Testis (tissue), 3 donors: ENCODE measurements around the gene CELF2. TPM values are rescaled to one million over a fixed set of nuclear protein-coding genes. Genes with fewer than 3 reads are reported as not detected.

ENCODE experiments used
- DNase-seq: peaks from one replicate; pipeline ENCODE4 v3.0.0-alpha.2; 2019
- H3K27ac ChIP-seq, 2 donors: fragments of 200-600 bp; sonication (generic); one replicate each; pipeline ENCODE4 v1.5.1; 2019
- H3K27me3 ChIP-seq: fragments of 200-600 bp; sonication (generic); one replicate; pipeline ENCODE4 v1.5.1; 2019
- H3K36me3 ChIP-seq: fragments of 200-600 bp; sonication (generic); one replicate; pipeline ENCODE4 v1.5.1; 2017; ENCODE audit warnings: low read depth; ENCODE audit errors: missing control alignments
- H3K4me1 ChIP-seq: fragments of 200-600 bp; sonication (generic); one replicate; pipeline ENCODE4 v1.5.1; 2019
- H3K4me3 ChIP-seq, 2 donors: fragments of 200-600 bp; sonication (generic); one replicate each; pipeline ENCODE4 v1.5.1; 2017 to 2019
- H3K9me3 ChIP-seq: fragments of 200-600 bp; sonication (generic); one replicate; pipeline ENCODE4 v1.5.1; 2017
- POLR2A ChIP-seq: fragments of 450-650 bp; IDR thresholded peaks from one replicate; pipeline ENCODE4 v1.6.1; 2017; ENCODE audit warnings: antibody characterized with exemption, mild to moderate bottlenecking, moderate library complexity
- WGBS, 2 donors: methylation state at CpG; one replicate each; pipeline ENCODE4 v1.1.5; 2018; 5-methylcytosine and 5-hydroxymethylcytosine counted together
- intact Hi-C: fragments of 100-400 bp; cut with DNase I; formaldehyde crosslinking; loops from one replicate; pipeline ENCODE4 v1.15.1; 2023; ENCODE audit warnings: low total_unique reads
- polyA plus RNA-seq: library from polyadenylated mRNA; stranded (reverse); fragments of 350-450 nt; fragmentation: Illumina TruSeq; extraction: RNeasy Lipid Tissue Mini Kit (QIAGEN cat#74804); gene quantifications from one replicate; pipeline ENCODE4 v1.2.3, GENCODE V29; 2014; ENCODE audit warnings: low read depth, low replicate concordance; ENCODE audit not compliant: insufficient read depth
- total RNA-seq, 2 donors: library from RNA; depleted of rRNA; stranded (reverse); fragments of >200 nt; gene quantifications; one replicate each; pipeline ENCODE4 v1.2.3, GENCODE V29; 2016
- TF ChIP-seq, protein P1 (sequence below), 3 experiments: fragments of 450-650 bp in 2 of 3; fragments of 200-600 bp in 1 of 3; sonication (generic) in 1 of 3; IDR thresholded peaks; one replicate each; pipeline ENCODE4 v1.5.1; 2016 to 2019; ENCODE audit warnings: antibody characterized with exemption in 3 of 3, mild to moderate bottlenecking in 2 of 3, moderate library complexity in 1 of 3

CELF2 gene
- total and polyA plus RNA-seq, 3 donors from 2014 or later, result 17.5 to 41.6 (median 27.8) TPM

DNA sequence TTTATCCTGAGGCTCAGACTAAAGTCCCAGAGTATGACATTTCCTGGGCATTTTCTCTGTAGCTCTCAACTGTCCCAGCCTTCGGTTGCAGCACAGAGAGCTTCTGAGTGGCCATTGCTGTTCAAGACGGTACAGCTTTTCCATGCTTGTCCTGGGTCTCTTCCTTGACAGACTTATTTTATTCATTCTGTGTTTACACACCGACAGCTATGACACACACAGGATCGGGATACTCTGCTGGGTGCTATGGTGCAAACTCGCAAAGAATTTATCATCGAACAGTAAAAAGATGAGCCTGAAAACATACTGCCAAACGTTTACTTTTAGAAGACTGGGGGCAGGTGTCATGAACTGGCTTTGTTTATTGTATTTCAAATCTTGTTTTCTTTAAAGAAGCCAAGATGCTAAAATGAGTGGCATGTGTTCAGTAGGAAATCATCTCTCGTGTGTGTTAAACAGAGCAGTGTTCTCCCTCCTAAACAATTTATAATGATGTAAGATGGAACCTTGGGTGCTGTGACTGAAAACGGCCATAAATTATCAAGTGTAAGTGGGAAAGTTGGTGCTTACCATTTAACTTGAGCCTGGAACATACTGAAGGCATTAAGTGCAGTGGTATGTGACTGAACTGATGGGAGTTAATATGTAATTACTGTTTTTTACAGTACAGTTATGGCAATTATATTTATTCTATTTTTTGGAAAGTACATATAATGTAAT is 120.8 kb downstream of the CELF2 start:
- Histone ChIP-seq H3K27ac (no peak overlapping the region), H3K36me3 (no peaks in the 10 kb centered on the region), H3K27me3 (no peaks in the 10 kb centered on the region), H3K9me3 (no peaks in the 10 kb centered on the region), H3K4me3 (no peak overlapping the region), H3K4me1 (no peaks in the 10 kb centered on the region)
- TF ChIP-seq, protein P1, sequence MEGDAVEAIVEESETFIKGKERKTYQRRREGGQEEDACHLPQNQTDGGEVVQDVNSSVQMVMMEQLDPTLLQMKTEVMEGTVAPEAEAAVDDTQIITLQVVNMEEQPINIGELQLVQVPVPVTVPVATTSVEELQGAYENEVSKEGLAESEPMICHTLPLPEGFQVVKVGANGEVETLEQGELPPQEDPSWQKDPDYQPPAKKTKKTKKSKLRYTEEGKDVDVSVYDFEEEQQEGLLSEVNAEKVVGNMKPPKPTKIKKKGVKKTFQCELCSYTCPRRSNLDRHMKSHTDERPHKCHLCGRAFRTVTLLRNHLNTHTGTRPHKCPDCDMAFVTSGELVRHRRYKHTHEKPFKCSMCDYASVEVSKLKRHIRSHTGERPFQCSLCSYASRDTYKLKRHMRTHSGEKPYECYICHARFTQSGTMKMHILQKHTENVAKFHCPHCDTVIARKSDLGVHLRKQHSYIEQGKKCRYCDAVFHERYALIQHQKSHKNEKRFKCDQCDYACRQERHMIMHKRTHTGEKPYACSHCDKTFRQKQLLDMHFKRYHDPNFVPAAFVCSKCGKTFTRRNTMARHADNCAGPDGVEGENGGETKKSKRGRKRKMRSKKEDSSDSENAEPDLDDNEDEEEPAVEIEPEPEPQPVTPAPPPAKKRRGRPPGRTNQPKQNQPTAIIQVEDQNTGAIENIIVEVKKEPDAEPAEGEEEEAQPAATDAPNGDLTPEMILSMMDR (IDR thresholded peaks at IDR 0.05), result no peak
- no peak for TF ChIP-seq POLR2A
- 84 to 88% methylated on average over 9 of the region's 9 CpGs for WGBS, 2 donors
- DNase-seq, result no peak
- intact Hi-C loops, result no loop called here

DNA sequence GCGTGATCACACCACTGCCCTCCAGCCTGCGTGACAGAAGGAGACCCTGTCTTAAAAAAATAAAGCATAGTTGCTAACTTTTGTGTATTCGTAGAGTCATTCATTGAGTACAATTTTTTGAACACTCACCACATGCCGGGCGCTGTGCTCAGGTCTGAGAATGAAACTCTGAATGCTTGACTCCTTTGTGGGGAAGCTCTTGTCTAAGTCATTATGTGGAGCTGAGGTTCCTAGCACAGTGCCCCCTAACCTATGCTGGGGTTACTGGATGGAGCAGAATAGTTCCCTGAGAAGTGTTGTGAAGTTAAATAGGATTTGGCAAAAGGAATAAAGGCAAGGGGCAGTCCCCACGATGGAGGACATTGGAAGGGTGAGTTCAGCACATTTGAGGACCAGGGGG is 123.3 kb downstream of the CELF2 start:
- no peak for TF ChIP-seq POLR2A
- Histone ChIP-seq H3K27me3 (no peaks in the 10 kb centered on the region), H3K27ac (no peak overlapping the region), H3K4me3 (no peak overlapping the region), H3K4me1 (peaks cover 3% of the 10 kb centered on the region), H3K9me3 (no peaks in the 10 kb centered on the region), H3K36me3 (no peaks in the 10 kb centered on the region)
- no peak for DNase-seq
- intact Hi-C loops, result no loop called here
- 91 to 96% methylated on average over 6 of the region's 6 CpGs for WGBS, 2 donors

DNA sequence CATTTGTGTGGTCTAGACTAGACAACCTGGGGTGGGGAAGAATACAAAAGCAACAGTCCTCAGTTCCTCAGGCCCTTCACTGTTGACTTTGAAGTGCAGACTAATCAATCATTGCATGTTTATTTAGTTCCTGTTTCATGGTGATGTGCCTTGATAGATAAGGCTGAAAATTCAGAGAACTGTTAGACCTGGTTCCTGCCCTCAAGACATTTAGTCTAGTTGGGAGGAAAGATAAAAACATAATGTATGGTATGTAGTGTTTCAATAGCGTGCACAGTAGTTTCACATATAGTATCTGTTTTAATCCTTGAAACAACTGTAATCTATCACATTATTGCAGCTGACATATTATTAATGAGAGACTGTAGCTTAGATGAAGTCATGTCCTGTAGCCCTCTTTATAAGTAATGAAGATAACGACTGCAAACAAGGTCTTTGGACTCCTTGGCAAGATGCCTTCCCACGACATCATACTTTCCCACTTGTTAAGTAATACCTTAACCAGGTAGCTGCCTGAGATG is 124.0 kb downstream of the CELF2 start:
- no peak for DNase-seq
- intact Hi-C loops, result no loop called here
- no peaks in the 10 kb centered on the region for H3K9me3 ChIP-seq
- TF ChIP-seq, protein P1 (IDR thresholded peaks at IDR 0.05), result no peak
- TF ChIP-seq POLR2A, result no peak
- peaks cover 3% of the 10 kb centered on the region for H3K4me1 ChIP-seq
- no peaks in the 10 kb centered on the region for H3K27me3 ChIP-seq
- WGBS, 2 donors, result 79 to 81% methylated on average over 3 of the region's 3 CpGs
- H3K27ac ChIP-seq, result no peak overlapping the region
- H3K4me3 ChIP-seq, result no peak overlapping the region
- H3K36me3 ChIP-seq, result no peaks in the 10 kb centered on the region

DNA sequence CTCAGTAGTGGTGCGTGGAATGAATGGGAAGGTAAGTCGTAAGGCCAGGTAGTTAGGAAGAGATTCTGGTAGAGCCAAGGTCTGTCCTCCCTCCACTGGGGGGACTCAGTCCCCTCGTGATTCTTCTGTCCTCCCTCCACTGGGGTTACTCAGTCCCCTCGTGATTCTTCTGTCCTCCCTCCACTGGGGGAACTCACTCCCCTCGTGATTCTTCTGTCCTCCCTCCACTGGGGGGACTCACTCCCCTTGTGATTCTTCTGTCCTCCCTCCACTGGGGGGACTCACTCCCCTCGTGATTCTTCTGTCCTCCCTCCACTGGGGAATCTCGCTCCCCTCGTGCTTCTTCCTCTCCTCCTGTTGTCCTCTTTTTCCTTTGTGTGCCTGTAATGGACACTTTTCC is 125.1 kb downstream of the CELF2 start:
- TF ChIP-seq POLR2A, result no peak
- TF ChIP-seq, protein P1 (IDR thresholded peaks at IDR 0.05), result no peak
- intact Hi-C loops, result no loop called here
- H3K9me3 ChIP-seq, result no peaks in the 10 kb centered on the region
- H3K4me1 ChIP-seq, result peaks cover 3% of the 10 kb centered on the region
- no peaks in the 10 kb centered on the region for H3K27me3 ChIP-seq
- no peak for DNase-seq
- H3K27ac ChIP-seq, result no peak overlapping the region
- no peak overlapping the region for H3K4me3 ChIP-seq
- H3K36me3 ChIP-seq, result no peaks in the 10 kb centered on the region
- 90 to 95% methylated on average over 8 of the region's 8 CpGs for WGBS, 2 donors

DNA sequence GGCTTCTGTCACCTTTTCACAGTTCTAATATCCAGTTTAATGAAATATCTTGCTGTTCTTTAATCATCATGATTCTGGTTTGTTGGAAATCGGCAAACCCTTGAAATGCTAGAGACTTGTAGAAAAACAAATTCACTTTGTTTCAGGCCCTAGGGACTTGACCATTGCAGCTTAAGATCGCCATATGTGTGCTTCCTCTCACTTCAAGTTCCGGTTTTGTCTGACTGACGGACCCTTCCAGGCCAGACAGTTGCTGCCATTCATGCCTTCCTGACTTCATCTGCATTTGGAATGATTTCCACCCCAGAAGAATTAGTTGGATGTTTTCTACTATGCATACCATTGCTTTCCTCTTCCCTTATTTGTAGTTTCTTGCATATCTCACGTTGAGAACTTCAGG is 125.6 kb downstream of the CELF2 start:
- 86 to 90% methylated on average over 5 of the region's 5 CpGs for WGBS, 2 donors
- Histone ChIP-seq H3K27me3 (no peaks in the 10 kb centered on the region), H3K9me3 (no peaks in the 10 kb centered on the region), H3K4me3 (no peak overlapping the region), H3K27ac (no peak overlapping the region), H3K36me3 (no peaks in the 10 kb centered on the region), H3K4me1 (peaks cover 3% of the 10 kb centered on the region)
- TF ChIP-seq POLR2A, result no peak
- TF ChIP-seq, protein P1 (IDR thresholded peaks at IDR 0.05), result no peak
- DNase-seq, result no peak
- intact Hi-C loops, result no loop called here
